ENCODE measurements around the gene CCKAR. TPM values are rescaled to one million over a fixed set of nuclear protein-coding genes. Genes with fewer than 3 reads are reported as not detected.

Gene CCKAR
- total and polyA plus RNA-seq, 2 of the 8 experiments (the other 6 are each of a cell fraction or from before 2014, with no cell fraction given): not detected

- TF ChIP-seq CHD7 (IDR thresholded peaks at IDR 0.05; ENCODE audit: insufficient replicate concordance, low read length) (no peak), EP300 (IDR thresholded peaks at IDR 0.05; ENCODE audit: borderline replicate concordance in 1 of 2, low read depth in 2 of 2, low read length in 2 of 2) (no peak), SAP30 (IDR thresholded peaks at IDR 0.05; ENCODE audit: insufficient read depth, insufficient replicate concordance, low read length) (no peak), CHD2 (IDR thresholded peaks at IDR 0.05; ENCODE audit: low read length) (no peak), RAD21 (IDR thresholded peaks at IDR 0.05 in 1 of 2, conservative IDR thresholded peaks at IDR 0.05 in 1 of 2; ENCODE audit: low read depth in 2 of 2, low read length in 2 of 2) (no peak), KDM4A (IDR thresholded peaks at IDR 0.05; ENCODE audit: low read depth, low read length, severe bottlenecking) (no peak)
Measured at GRCh38 chr4:26441771-26442170, 48.5 kb downstream of the CCKAR start (continued).
